ENCODE measurements around the gene DEFB123.

Gene DEFB123, protein sequence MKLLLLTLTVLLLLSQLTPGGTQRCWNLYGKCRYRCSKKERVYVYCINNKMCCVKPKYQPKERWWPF

GRCh38 chr20:31440012-31440659, at the start of gene DEFB123:
DEFB123 (plus strand) TSS chr20:31440632; CDS start chr20:31440699, 67 bp downstream.
- no peak within 1 kb of the TSS for H3K27ac ChIP-seq
- DNase-seq (ENCODE audit: low spot score): no peak
- ChIA-PET POLR2A (ENCODE audit: low non-redundant PET) (no interaction called here), CTCF (interaction anchor here (0.5 to 1.5 kb wide), 9 partner anchors 10 to 172 kb away, joined by 3 to 5 read pairs (median 3); no protein-coding TSS in a partner anchor)
- peak; percentile 29 for TF ChIP-seq CTCF (conservative IDR thresholded peaks at IDR 0.05; ENCODE audit: low read depth)

GRCh38 chr20:31392836-31393235, 47.6 kb upstream of the DEFB123 start:
- CTCF ChIA-PET: interaction anchor here (0.6 kb wide), 1 partner anchor 86 kb away, joined by 6 read pairs; no protein-coding TSS in a partner anchor
- H3K27ac ChIP-seq: no peak overlapping the region
- POLR2A ChIA-PET (ENCODE audit: low non-redundant PET): no interaction called here
- no peak for TF ChIP-seq CTCF (conservative IDR thresholded peaks at IDR 0.05; ENCODE audit: low read depth)
- DNase-seq (ENCODE audit: low spot score): no peak

- ChIA-PET CTCF (no interaction called here), POLR2A (ENCODE audit: low non-redundant PET) (no interaction called here)
- TF ChIP-seq CTCF (conservative IDR thresholded peaks at IDR 0.05; ENCODE audit: low read depth): no peak
- no peak overlapping the region for H3K27ac ChIP-seq
- no peak for DNase-seq (ENCODE audit: low spot score)
These were observed 45.5 kb upstream of the DEFB123 start for GRCh38 chr20:31394900-31395299.

- TF ChIP-seq CTCF (conservative IDR thresholded peaks at IDR 0.05; ENCODE audit: low read depth): no peak
- DNase-seq (ENCODE audit: low spot score): no peak
- H3K27ac ChIP-seq: no peak overlapping the region
- ChIA-PET POLR2A (ENCODE audit: low non-redundant PET) (no interaction called here), CTCF (interaction anchor here (0.5 kb wide), 1 partner anchor 52 kb away, joined by 3 read pairs; no protein-coding TSS in a partner anchor)
These were observed 36.5 kb upstream of the DEFB123 start for GRCh38 chr20:31403886-31404285.

GRCh38 chr20:31406115-31406514, 34.3 kb upstream of the DEFB123 start, which contains the start of gene DEFB121:
DEFB121 (minus strand) TSS chr20:31406215; CDS start chr20:31406152, 63 bp downstream.
- POLR2A ChIA-PET (ENCODE audit: low non-redundant PET): no interaction called here
- no peak within 1 kb of the TSS for H3K27ac ChIP-seq
- TF ChIP-seq CTCF (conservative IDR thresholded peaks at IDR 0.05; ENCODE audit: low read depth): no peak
- DNase-seq (ENCODE audit: low spot score): no peak
- CTCF ChIA-PET: interaction anchor here (0.5 to 1.1 kb wide), 3 partner anchors 14 to 54 kb away, joined by 3 to 6 read pairs (median 5); no protein-coding TSS in a partner anchor

GRCh38 chr20:31410011-31410410, 30.4 kb upstream of the DEFB123 start:
- ChIA-PET CTCF (no interaction called here), POLR2A (ENCODE audit: low non-redundant PET) (no interaction called here)
- no peak overlapping the region for H3K27ac ChIP-seq
- no peak for TF ChIP-seq CTCF (conservative IDR thresholded peaks at IDR 0.05; ENCODE audit: low read depth)
- DNase-seq (ENCODE audit: low spot score): no peak

Data from RWPE1 (cell line).